HG03575 (cell line): Measurements from ENCODE around the gene HSPA4.

Experiments used
- ATAC-seq: cut with Tn5 transposase; IDR thresholded peaks from one replicate; pipeline ENCODE4 v1.9.1; 2021; ENCODE audit not compliant: unreplicated experiment, insufficient number of reproducible peaks, low FRiP score; ENCODE audit errors: extremely low read depth

The HSPA4 gene

DNA sequence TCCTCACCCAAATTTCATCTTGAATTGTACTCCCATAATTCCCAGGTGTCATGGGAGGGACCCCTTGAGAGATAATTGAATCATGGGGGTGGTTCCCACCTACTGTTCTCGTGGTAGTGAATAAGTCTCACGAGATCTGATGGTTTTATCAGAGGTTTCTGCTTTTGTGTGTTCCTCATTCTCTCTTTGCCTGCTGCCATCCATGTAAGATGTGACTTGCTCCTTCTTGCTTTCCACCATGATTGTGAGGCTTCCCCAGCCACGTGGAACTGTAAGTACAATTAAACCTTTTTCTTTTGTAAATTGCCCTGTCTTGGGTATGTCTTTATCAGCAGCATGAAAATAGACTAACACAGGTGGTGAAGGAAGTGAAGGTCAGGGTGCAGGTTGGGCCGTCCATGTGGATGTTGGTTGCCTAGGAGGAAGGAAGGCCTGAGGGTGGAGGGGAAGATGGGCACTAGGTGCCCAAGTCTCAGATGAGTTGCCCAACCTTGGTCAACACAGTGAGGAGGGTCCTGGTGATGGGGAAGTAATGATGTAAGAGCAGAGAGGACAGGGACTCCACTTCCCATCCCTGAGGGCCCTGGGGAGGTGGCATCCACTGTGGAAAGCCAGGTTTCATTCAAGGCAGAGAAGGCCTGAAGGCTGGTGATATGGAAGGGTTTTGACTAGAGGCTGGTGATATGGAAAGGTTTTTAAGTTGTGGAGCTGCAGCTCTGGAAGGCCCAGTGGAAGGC is 92.6 kb downstream of the HSPA4 start:
- no peak for ATAC-seq

DNA sequence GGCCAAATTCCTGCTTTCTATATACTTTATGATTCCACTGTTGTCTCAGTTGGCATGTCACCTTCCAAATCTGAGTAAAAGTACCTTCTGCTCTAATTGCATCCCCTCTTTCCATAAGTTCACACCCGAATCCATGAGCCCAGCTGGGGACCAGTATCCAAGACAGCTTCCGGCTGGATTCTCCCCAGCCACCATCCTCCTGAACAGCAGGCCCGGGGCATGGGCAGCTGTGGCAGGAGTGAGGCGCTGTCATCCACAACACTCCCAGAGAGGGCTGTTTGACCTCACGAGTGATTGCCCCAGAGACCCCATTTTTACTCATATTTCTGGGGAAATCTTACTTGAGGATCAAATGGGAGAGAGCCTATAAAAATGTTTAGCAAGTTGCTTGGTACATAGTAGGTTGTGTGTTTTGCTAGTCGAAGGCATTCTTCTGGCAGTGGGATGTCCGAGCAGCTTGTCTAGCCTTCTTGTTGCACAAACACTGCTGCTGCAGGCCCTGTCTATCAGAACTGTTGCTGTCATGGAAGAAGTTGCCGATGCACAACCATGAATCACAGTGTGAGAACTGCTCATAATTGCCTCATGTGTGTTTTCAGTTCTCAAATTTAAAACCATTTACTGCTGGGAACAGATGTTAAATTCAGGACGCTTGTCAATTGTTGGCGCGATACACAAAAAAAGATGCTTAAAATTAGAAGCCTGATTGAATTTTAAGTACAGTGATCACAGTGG is 93.8 kb downstream of the HSPA4 start:
- ATAC-seq: no peak

DNA sequence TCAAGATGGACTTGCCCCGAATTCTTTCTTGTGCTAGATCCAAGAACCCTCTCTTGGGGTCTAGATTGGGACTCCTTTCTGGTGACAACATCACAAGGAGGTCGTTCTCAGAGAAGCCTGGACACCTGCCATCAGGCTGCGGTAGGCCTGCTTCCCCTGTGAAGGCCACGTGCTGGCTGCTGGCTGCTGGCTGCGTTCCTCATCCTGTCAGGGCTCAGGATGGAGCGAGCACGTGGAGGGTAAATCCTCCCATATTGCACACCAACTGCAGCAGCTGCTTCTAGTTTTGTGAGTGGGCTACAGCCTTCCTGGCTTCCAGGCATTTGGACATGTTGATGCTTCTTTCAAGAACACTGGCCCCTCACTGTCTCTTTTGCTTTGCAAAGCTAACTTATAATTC is 95.6 kb downstream of the HSPA4 start:
- ATAC-seq: no peak

DNA sequence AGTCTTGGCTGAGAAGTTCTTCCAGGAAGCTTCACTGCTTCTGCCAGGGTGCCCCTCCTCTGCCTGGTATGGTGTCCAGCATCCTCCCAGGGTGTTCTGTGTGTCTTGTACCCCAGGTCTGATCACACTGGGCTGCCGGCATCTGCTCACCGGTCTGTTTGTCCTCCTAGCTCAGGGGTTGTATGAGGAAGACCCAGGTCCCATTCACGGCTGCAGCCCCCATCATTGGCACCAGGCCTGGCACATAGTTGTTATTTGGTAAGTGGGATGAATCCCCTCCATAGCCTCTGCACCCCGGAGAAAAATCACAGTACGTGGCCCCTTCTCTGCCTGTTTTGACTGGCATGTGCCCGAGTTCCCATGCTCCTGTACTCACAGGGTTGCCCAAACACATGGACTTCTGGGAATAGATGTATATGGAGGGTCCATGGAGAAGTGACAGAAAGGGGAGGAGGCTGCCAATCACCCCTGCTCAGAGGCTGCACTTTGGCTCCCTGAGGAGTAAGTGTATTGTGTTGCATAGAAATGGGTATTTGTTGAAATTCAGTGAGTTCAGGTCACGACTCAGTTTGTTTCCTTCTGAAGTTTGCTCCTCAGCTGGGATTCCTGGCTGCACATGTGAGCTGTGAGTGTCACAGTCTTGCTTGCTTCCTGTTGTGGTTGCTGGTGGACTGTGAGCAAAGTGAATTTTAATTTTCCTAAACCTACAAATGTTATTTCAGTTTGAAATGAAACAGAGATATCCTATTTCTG is 96.2 kb downstream of the HSPA4 start:
- no peak for ATAC-seq

DNA sequence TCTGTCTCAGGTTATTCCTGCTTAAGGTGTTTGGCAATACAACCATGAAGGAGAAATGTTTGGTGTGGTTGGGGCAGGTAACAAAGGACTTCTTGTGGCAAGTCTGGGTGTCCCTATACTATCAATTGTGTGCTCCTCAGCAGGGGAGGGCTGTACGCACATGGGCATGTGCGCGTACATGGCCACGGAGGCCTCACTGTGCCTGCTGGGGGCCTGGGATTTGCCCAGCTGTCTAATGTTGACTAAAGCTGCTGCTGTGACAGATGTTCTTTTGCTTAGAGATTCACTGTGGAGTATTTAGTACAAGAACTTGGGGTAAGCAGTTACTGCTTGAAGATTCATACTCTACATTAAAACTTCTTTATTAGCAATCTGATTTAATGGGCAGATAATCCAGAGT is 97.5 kb downstream of the HSPA4 start:
- no peak for ATAC-seq

DNA sequence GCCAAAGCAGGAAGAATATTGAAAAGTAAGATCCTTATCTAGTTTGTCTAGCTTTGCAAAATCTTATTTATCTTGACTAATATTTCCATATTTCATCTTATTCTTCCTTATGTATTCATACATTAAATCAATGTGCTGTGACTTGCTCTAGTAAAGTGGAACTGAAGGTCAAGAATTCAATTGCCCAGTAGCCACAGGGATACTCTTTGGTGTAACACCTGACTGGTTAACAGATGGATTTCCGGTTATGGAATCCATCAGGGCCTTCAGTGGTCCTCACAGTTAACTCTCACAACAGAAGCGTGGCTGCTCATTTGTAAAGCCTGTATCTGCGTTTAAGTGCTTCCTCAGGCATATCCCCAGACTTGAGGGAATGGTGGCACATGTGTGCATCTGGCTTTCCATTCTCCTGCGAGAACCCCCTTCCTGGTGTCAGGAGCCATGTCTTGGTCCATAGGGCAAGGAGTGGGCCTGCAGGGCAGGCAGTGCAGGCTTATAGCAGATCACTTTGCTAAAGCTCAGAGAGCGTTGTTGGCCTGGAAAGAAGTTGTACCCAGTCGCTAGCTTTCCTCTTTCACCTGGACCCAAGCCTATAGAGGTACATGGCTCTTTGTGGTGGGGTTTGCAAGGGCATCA is 99.2 kb downstream of the HSPA4 start:
- no peak for ATAC-seq

DNA sequence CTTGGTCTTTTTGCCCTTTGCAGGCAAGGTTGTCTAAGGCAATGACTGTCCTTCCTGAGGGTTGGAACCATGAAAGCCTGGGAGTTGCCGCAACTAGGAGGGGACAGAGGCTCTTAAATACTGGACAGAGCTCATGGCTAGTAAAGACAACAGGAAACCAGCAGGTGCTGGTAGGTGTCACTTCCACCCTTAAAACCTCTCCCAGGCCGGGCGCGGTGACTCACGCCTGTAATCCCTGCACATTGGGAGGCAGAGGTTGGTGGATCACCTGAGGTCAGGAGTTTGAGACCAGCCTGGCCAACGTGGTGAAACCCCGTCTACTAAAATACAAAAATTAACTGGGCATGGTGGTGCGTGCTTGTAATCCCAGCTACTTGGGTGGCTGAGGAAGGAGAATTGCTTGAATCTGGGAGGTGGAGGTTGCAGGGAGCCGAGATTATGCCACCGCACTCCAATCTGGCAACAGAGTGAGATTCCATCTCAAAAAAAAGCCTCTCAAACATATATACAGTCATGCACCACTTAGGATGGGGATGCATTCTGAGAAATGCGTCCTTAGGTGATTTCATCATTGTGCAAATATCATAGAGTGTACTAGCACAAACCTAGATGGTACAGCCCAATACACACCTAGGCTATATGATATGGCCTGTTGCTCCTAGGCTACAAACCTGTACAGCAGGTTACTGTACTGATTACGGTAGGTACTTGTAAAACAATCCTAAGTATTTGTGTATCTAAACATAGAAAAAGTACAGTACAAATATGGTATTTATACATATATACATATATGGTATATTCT is 102.7 kb downstream of the HSPA4 start:
- no peak for ATAC-seq

DNA sequence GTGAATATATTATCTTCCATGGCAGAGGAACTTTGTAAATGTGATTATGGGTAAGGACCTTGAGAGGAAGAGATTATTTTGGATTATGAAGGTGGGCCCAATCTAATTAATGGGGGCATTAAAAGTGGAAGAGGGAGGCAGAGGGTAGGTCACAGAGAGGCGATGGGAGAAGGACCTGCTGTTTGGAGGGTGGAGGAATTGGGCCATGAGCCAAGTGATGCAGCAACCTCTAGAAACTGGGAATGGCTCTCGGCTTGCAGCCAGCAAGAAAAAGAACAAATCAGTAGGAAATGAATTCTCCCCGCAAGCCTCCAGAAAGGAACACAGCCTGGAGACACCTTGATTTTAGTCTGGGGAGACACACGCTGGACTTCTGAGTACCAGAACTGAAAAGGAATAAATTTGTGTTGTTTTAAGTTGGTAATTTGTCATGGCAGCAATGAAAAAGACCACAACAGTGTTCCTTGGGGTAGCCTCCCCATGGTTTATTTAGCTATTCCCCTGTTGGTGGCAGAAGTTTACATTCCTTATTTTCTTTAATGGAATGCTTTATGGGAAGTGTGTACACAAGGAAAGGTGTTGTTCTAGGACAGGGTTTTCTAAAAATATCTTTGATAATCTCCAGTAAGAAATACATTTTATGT is 103.6 kb downstream of the HSPA4 start:
- ATAC-seq: no peak
